ENCODE results near the gene RENBP. TPM values are rescaled to one million over a fixed set of nuclear protein-coding genes. Genes with fewer than 3 reads are reported as not detected.

Gene RENBP
- total RNA-seq, 1 experiment from 2014 or later, result 5.7 TPM

- H3K9me3 ChIP-seq (ENCODE audit: low read depth, low read length, poor library complexity, severe bottlenecking), result no peaks in the 10 kb centered on the region
- TF ChIP-seq CTCF (conservative IDR thresholded peaks at IDR 0.05; ENCODE audit: low read depth, low read length), result no peak
- TF ChIP-seq EZH2 (IDR thresholded peaks at IDR 0.05; ENCODE audit: borderline replicate concordance, low read depth, low read length, poor library complexity, severe bottlenecking), result no peak
- H3K4me1 ChIP-seq (ENCODE audit: insufficient read depth, low read length, poor library complexity, severe bottlenecking), result no peaks in the 10 kb centered on the region
- intact Hi-C loops (cut with micrococcal nuclease; ENCODE audit: unreplicated experiment), result no loop called here
- POLR2A ChIA-PET (ENCODE audit: low non-redundant PET), result no interaction called here
- no peaks in the 10 kb centered on the region for H3K36me3 ChIP-seq (ENCODE audit: insufficient read depth, low read length, poor library complexity, severe bottlenecking)
- no peak overlapping the region for H3K4me3 ChIP-seq (ENCODE audit: low read depth, low read length, poor library complexity, severe bottlenecking)
- no TSS peak for BruUV-seq (replicated peaks)
- H3K27ac ChIP-seq (ENCODE audit: low read depth, low read length, poor library complexity, severe bottlenecking), result no peak overlapping the region
- CTCF ChIA-PET, result no interaction called here
- no peaks in the 10 kb centered on the region for H3K27me3 ChIP-seq (replicated peaks; ENCODE audit: insufficient read depth, low read depth, low read length, poor library complexity)
- DNase-seq (ENCODE audit: low spot score), result no peak
These were observed 7.4 kb downstream of the RENBP start for GRCh38 chrX:153937056-153937455.

GRCh38 chrX:153935326-153935851 lies 9.1 kb downstream of the RENBP start:
- Histone ChIP-seq H3K27ac (ENCODE audit: low read depth, low read length, poor library complexity, severe bottlenecking) (no peak overlapping the region), H3K4me3 (ENCODE audit: low read depth, low read length, poor library complexity, severe bottlenecking) (peak overlapping the region; percentile 48), H3K27me3 (replicated peaks; ENCODE audit: insufficient read depth, low read depth, low read length, poor library complexity) (no peaks in the 10 kb centered on the region), H3K4me1 (ENCODE audit: insufficient read depth, low read length, poor library complexity, severe bottlenecking) (no peaks in the 10 kb centered on the region), H3K36me3 (ENCODE audit: insufficient read depth, low read length, poor library complexity, severe bottlenecking) (no peaks in the 10 kb centered on the region), H3K9me3 (ENCODE audit: low read depth, low read length, poor library complexity, severe bottlenecking) (no peaks in the 10 kb centered on the region)
- POLR2A ChIA-PET (ENCODE audit: low non-redundant PET), result interaction anchor here (0.6 kb wide), 1 partner anchor 162 kb away, joined by 3 read pairs; the partner anchor contains the start of gene MECP2
- DNase-seq (ENCODE audit: low spot score), result no peak
- CTCF ChIA-PET, result no interaction called here
- BruUV-seq (replicated peaks), result no TSS peak
- TF ChIP-seq CTCF (conservative IDR thresholded peaks at IDR 0.05; ENCODE audit: low read depth, low read length) (no peak), EZH2 (IDR thresholded peaks at IDR 0.05; ENCODE audit: borderline replicate concordance, low read depth, low read length, poor library complexity, severe bottlenecking) (no peak)
- intact Hi-C loops (cut with micrococcal nuclease; ENCODE audit: unreplicated experiment), result no loop called here

GRCh38 chrX:153934762-153935325 lies 9.6 kb downstream of the RENBP start, which contains the start of gene NAA10:
Gene NAA10 (minus strand): TSS chrX:153935037. CDS start chrX:153934904, 133 bp downstream.
- ChIA-PET CTCF (no interaction called here), POLR2A (ENCODE audit: low non-redundant PET) (interaction anchor here (0.6 kb wide), 1 partner anchor 163 kb away, joined by 3 read pairs; the partner anchor contains the start of gene MECP2)
- TF ChIP-seq CTCF (conservative IDR thresholded peaks at IDR 0.05; ENCODE audit: low read depth, low read length), result no peak
- no peak for TF ChIP-seq EZH2 (IDR thresholded peaks at IDR 0.05; ENCODE audit: borderline replicate concordance, low read depth, low read length, poor library complexity, severe bottlenecking)
- intact Hi-C loops (cut with micrococcal nuclease; ENCODE audit: unreplicated experiment), result no loop called here
- H3K36me3 ChIP-seq (ENCODE audit: insufficient read depth, low read length, poor library complexity, severe bottlenecking), result no peaks in the 10 kb centered on the region
- H3K4me3 ChIP-seq (ENCODE audit: low read depth, low read length, poor library complexity, severe bottlenecking), result peak within 1 kb of the TSS; percentile 60
- peak within 1 kb of the TSS; percentile 76 for H3K27ac ChIP-seq (ENCODE audit: low read depth, low read length, poor library complexity, severe bottlenecking)
- no peaks in the 10 kb centered on the region for H3K9me3 ChIP-seq (ENCODE audit: low read depth, low read length, poor library complexity, severe bottlenecking)
- DNase-seq (ENCODE audit: low spot score), result peak; percentile 73
- H3K4me1 ChIP-seq (ENCODE audit: insufficient read depth, low read length, poor library complexity, severe bottlenecking), result no peaks in the 10 kb centered on the region
- no peaks in the 10 kb centered on the region for H3K27me3 ChIP-seq (replicated peaks; ENCODE audit: insufficient read depth, low read depth, low read length, poor library complexity)
- no TSS peak for BruUV-seq (replicated peaks)

Data from A673 (cell line).